ENCODE results near the gene MAT1A. TPM values are rescaled to one million over a fixed set of nuclear protein-coding genes. Genes with fewer than 3 reads are reported as not detected.
A peak's percentile ranks its signal among the peaks of the same experiment; 100 is the strongest.

MAT1A gene
- total and polyA plus RNA-seq, 4 donors: 179 to 759 (median 494) TPM

- peaks cover 0 to 5% (median 0%) of the 10 kb centered on the region in 4 donors for H3K4me1 ChIP-seq (ENCODE audit: control insufficient read depth in 4 of 4, insufficient read depth in 4 of 4, low read length in 3 of 4)
- peaks cover 0 to 6% (median 3%) of the 10 kb centered on the region in 4 donors for H3K36me3 ChIP-seq (ENCODE audit: control insufficient read depth in 4 of 4, insufficient read depth in 3 of 4, low read depth in 1 of 4, low read length in 3 of 4)
- no peak overlapping the region for H3K9ac ChIP-seq (ENCODE audit: low read depth in 1 of 2, low read length in 2 of 2)
- H3K9me3 ChIP-seq (ENCODE audit: control insufficient read depth in 4 of 4, low read length in 3 of 4): no peaks in the 10 kb centered on the region
- H3K4me3 ChIP-seq (ENCODE audit: low read depth in 1 of 3, low read length in 3 of 3): no peak overlapping the region
- WGBS: 42% methylated on average over 4 of the region's 4 CpGs
- H3K27ac ChIP-seq (ENCODE audit: low read depth in 1 of 2, low read length in 2 of 2): peak overlapping the region in 1 of 2 donors; percentile 6
- H3K27me3 ChIP-seq (ENCODE audit: control insufficient read depth in 4 of 4, insufficient read depth in 4 of 4, low read length in 3 of 4): no peaks in the 10 kb centered on the region
- TF ChIP-seq, protein P1, sequence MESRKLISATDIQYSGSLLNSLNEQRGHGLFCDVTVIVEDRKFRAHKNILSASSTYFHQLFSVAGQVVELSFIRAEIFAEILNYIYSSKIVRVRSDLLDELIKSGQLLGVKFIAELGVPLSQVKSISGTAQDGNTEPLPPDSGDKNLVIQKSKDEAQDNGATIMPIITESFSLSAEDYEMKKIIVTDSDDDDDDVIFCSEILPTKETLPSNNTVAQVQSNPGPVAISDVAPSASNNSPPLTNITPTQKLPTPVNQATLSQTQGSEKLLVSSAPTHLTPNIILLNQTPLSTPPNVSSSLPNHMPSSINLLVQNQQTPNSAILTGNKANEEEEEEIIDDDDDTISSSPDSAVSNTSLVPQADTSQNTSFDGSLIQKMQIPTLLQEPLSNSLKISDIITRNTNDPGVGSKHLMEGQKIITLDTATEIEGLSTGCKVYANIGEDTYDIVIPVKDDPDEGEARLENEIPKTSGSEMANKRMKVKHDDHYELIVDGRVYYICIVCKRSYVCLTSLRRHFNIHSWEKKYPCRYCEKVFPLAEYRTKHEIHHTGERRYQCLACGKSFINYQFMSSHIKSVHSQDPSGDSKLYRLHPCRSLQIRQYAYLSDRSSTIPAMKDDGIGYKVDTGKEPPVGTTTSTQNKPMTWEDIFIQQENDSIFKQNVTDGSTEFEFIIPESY (IDR thresholded peaks at IDR 0.05): no peak
- TF ChIP-seq RXRA (IDR thresholded peaks at IDR 0.05) (peak; percentile 56 to 87), NR2F2 (IDR thresholded peaks at IDR 0.05) (peak; percentile 75), MAX (IDR thresholded peaks at IDR 0.05) (no peak), HNF4G (IDR thresholded peaks at IDR 0.05) (peak; percentile 54), SP1 (IDR thresholded peaks at IDR 0.05) (peak; percentile 43), HNF4A (conservative IDR thresholded peaks at IDR 0.05) (peak; percentile 68 to 90)
- DNase-seq (ENCODE audit: low spot score): peak; percentile 35
Measured at GRCh38 chr10:80266513-80266863, 23.0 kb downstream of the MAT1A start.

DNA sequence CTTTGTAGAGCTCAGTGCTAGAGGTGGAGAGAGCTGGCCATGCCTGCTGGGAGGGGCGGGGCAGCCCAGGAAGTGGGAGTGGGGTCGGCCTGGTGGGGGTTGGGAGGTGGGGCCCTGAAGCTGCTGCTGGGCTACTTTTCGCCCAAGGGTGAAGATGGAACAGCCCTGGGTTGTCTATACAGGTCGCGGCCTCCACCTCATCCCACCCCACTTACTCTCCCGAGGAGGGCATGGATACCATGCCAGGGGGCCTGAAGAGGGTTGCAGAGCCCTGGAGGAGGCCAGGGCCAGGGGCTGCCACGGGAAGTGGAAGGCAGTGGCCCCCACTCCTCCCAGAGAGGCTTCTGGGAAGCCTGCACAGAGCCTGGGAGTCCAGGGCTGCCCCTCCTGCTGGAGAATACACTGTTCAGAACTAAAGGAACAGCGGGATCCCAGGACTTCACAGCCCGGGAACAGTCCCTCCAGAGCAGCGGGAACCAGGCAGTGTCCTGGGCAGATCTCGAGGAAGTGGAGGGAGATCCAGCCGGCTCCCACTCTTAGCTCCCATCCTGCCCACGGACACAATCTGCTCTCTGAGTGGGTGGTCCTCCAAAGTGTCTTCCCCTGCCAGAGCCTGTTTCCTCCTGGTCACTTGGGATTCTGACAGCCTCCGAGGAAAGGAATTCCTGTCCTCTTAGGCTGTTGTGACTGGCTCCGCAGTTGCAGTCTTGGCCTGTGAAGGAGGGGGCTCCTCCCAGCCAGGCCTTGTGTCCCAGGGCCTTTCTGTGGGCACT lies 23.5 kb downstream of the MAT1A start:
- peak; percentile 32 for DNase-seq (ENCODE audit: low spot score)
- Histone ChIP-seq H3K9me3 (ENCODE audit: control insufficient read depth in 4 of 4, low read length in 3 of 4) (no peaks in the 10 kb centered on the region), H3K27me3 (ENCODE audit: control insufficient read depth in 4 of 4, insufficient read depth in 4 of 4, low read length in 3 of 4) (no peaks in the 10 kb centered on the region), H3K9ac (ENCODE audit: low read depth in 1 of 2, low read length in 2 of 2) (no peak overlapping the region), H3K4me1 (ENCODE audit: control insufficient read depth in 4 of 4, insufficient read depth in 4 of 4, low read length in 3 of 4) (peaks cover 0 to 5% (median 0%) of the 10 kb centered on the region in 4 donors), H3K36me3 (ENCODE audit: control insufficient read depth in 4 of 4, insufficient read depth in 3 of 4, low read depth in 1 of 4, low read length in 3 of 4) (peaks cover 0 to under 1% (median 0%) of the 10 kb centered on the region in 4 donors), H3K27ac (ENCODE audit: low read depth in 1 of 2, low read length in 2 of 2) (peak overlapping the region in 1 of 2 donors; percentile 6), H3K4me3 (ENCODE audit: low read depth in 1 of 3, low read length in 3 of 3) (no peak overlapping the region)
- 64% methylated on average over 15 of the region's 15 CpGs for WGBS
- peak in 1 of 2 donors; percentile 58 for TF ChIP-seq JUND (IDR thresholded peaks at IDR 0.05)
- TF ChIP-seq, protein P1 (IDR thresholded peaks at IDR 0.05): no peak
- TF ChIP-seq FOXA2 (IDR thresholded peaks at IDR 0.05): no peak
- no peak for TF ChIP-seq YY1 (IDR thresholded peaks at IDR 0.05)
- no peak for TF ChIP-seq RXRA (IDR thresholded peaks at IDR 0.05)

DNA sequence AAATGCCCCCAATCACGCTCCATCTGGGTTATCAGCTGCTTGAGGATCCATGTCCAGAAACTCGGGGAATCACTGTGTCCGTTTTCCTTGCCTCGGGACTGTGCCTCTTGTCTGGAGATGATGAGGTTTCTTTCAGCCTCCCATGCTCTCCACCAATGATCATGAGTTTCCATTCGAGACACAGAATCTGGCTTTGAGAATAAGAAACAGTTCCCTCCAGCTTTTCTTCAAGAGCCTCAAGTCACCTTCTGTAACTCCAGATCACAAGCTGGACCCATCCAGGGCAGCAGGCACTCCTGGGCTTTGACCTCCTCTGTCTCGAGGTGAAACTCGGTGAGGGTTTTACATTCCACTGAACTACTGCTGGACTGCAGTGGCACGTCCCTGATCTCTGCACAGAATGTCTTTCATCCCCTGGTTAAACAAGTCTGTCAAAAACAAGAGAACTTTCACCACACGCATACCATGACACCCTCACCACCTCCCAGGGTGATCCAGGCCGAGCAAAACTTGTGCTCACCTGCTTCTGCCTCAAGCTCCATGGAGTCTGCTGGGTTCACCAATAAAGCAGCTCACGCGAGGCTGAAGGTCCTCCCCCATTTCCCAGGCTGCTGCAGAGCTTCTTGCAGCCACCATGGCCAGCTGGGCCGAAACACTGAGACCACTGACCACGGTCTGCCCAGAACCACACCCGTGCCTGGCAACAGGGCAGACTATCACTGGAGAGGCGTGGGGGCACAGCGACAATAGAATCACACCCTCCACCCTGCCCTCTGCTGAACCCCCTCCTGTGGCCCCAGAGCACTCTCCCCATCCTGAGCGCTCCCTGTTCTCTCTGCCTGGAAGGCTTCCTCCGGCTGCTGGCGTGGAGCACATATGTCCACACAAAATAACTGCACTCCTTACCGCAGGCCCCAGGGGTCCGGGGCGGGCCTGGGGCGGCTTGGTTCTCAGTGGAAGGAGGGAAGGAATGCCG lies 25.1 kb downstream of the MAT1A start:
- Histone ChIP-seq H3K27ac (ENCODE audit: low read depth in 1 of 2, low read length in 2 of 2) (no peak overlapping the region), H3K4me3 (ENCODE audit: low read depth in 1 of 3, low read length in 3 of 3) (no peak overlapping the region), H3K36me3 (ENCODE audit: control insufficient read depth in 4 of 4, insufficient read depth in 3 of 4, low read depth in 1 of 4, low read length in 3 of 4) (no peaks in the 10 kb centered on the region), H3K9me3 (ENCODE audit: control insufficient read depth in 4 of 4, low read length in 3 of 4) (no peaks in the 10 kb centered on the region), H3K9ac (ENCODE audit: low read depth in 1 of 2, low read length in 2 of 2) (no peak overlapping the region), H3K27me3 (ENCODE audit: control insufficient read depth in 4 of 4, insufficient read depth in 4 of 4, low read length in 3 of 4) (no peaks in the 10 kb centered on the region), H3K4me1 (ENCODE audit: control insufficient read depth in 4 of 4, insufficient read depth in 4 of 4, low read length in 3 of 4) (peaks cover 0 to 5% (median 0%) of the 10 kb centered on the region in 4 donors)
- no peak for DNase-seq (ENCODE audit: low spot score)
- WGBS: 94% methylated on average over 25 of the region's 25 CpGs
- TF ChIP-seq, protein P1 (IDR thresholded peaks at IDR 0.05): no peak
- no peak for TF ChIP-seq EGR1 (IDR thresholded peaks at IDR 0.05; ENCODE audit: low read depth in 2 of 2)
- no peak for TF ChIP-seq SP1 (IDR thresholded peaks at IDR 0.05)
- TF ChIP-seq, protein P2, sequence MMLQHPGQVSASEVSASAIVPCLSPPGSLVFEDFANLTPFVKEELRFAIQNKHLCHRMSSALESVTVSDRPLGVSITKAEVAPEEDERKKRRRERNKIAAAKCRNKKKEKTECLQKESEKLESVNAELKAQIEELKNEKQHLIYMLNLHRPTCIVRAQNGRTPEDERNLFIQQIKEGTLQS (IDR thresholded peaks at IDR 0.05): no peak
- no peak for TF ChIP-seq CTCF (IDR thresholded peaks at IDR 0.05; ENCODE audit: low read depth, low read length, missing input control)
- TF ChIP-seq JUND (IDR thresholded peaks at IDR 0.05): no peak
- no peak for TF ChIP-seq FOXA2 (IDR thresholded peaks at IDR 0.05)
- TF ChIP-seq TAF1 (conservative IDR thresholded peaks at IDR 0.05): no peak
- no peak for TF ChIP-seq RAD21 (IDR thresholded peaks at IDR 0.05)
- TF ChIP-seq YY1 (IDR thresholded peaks at IDR 0.05): no peak
- no peak for TF ChIP-seq MAX (IDR thresholded peaks at IDR 0.05)
- TF ChIP-seq HNF4A (conservative IDR thresholded peaks at IDR 0.05): no peak
